ENCODE results near the gene CCL25. TPM values are rescaled to one million over a fixed set of nuclear protein-coding genes. Genes with fewer than 3 reads are reported as not detected.

Gene CCL25
- total RNA-seq, 1 donor from 2014 or later: not detected

GRCh38 chr19:8046569-8047165 is 5.9 kb upstream of the CCL25 start:
- DNase-seq (ENCODE audit: low read depth): no peak
- TF ChIP-seq, protein P1, sequence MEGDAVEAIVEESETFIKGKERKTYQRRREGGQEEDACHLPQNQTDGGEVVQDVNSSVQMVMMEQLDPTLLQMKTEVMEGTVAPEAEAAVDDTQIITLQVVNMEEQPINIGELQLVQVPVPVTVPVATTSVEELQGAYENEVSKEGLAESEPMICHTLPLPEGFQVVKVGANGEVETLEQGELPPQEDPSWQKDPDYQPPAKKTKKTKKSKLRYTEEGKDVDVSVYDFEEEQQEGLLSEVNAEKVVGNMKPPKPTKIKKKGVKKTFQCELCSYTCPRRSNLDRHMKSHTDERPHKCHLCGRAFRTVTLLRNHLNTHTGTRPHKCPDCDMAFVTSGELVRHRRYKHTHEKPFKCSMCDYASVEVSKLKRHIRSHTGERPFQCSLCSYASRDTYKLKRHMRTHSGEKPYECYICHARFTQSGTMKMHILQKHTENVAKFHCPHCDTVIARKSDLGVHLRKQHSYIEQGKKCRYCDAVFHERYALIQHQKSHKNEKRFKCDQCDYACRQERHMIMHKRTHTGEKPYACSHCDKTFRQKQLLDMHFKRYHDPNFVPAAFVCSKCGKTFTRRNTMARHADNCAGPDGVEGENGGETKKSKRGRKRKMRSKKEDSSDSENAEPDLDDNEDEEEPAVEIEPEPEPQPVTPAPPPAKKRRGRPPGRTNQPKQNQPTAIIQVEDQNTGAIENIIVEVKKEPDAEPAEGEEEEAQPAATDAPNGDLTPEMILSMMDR (IDR thresholded peaks at IDR 0.05; ENCODE audit: insufficient read depth, low read length, severe bottlenecking): no peak
- Histone ChIP-seq H3K4me3 (ENCODE audit: low read depth, low read length) (no peak overlapping the region), H3K27me3 (ENCODE audit: control insufficient read depth, insufficient read depth, low read length) (no peaks in the 10 kb centered on the region), H3K36me3 (ENCODE audit: control insufficient read depth, insufficient read depth, low read length) (no peaks in the 10 kb centered on the region)
- no peak for FAIRE-seq

GRCh38 chr19:8050274-8051096 is 2.1 kb upstream of the CCL25 start:
- Histone ChIP-seq H3K27me3 (ENCODE audit: control insufficient read depth, insufficient read depth, low read length) (no peaks in the 10 kb centered on the region), H3K4me3 (ENCODE audit: low read depth, low read length) (no peak overlapping the region), H3K36me3 (ENCODE audit: control insufficient read depth, insufficient read depth, low read length) (no peaks in the 10 kb centered on the region)
- DNase-seq (ENCODE audit: low read depth): peak; percentile 42
- TF ChIP-seq, protein P1 (IDR thresholded peaks at IDR 0.05; ENCODE audit: insufficient read depth, low read length, severe bottlenecking): no peak
- FAIRE-seq: no peak

DNA sequence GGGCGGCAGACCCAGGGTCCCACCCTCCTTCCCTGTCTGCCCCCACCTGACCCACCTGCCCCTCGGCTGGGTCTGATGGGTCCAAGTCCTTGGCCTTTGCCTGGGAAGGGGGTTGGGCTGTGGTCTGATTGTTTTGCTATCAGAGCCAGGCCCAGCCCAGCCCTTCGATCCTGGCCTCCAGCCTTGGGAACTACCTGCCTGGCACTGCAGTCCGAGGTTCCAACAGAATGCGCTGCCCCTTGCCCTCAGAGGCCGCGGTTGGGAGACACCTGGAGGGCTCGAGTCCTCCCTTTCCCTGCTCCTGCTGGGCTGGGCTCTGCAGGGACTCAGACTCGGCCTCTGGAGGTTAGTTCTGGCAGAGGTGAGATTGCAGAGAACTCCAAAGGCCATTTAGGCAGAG is 1.6 kb downstream of the CCL25 start:
- TF ChIP-seq, protein P1 (IDR thresholded peaks at IDR 0.05; ENCODE audit: insufficient read depth, low read length, severe bottlenecking): no peak
- Histone ChIP-seq H3K27me3 (ENCODE audit: control insufficient read depth, insufficient read depth, low read length) (no peaks in the 10 kb centered on the region), H3K36me3 (ENCODE audit: control insufficient read depth, insufficient read depth, low read length) (no peaks in the 10 kb centered on the region), H3K4me3 (ENCODE audit: low read depth, low read length) (no peak overlapping the region)
- DNase-seq (ENCODE audit: low read depth) (no peak), FAIRE-seq (no peak)

- no peak for DNase-seq (ENCODE audit: low read depth)
- Histone ChIP-seq H3K36me3 (ENCODE audit: control insufficient read depth, insufficient read depth, low read length) (no peaks in the 10 kb centered on the region), H3K4me3 (ENCODE audit: low read depth, low read length) (no peak overlapping the region), H3K27me3 (ENCODE audit: control insufficient read depth, insufficient read depth, low read length) (no peaks in the 10 kb centered on the region)
- FAIRE-seq: no peak
- TF ChIP-seq, protein P1 (IDR thresholded peaks at IDR 0.05; ENCODE audit: insufficient read depth, low read length, severe bottlenecking): no peak
These were observed 4.0 kb downstream of the CCL25 start for GRCh38 chr19:8056533-8056932.

DNA sequence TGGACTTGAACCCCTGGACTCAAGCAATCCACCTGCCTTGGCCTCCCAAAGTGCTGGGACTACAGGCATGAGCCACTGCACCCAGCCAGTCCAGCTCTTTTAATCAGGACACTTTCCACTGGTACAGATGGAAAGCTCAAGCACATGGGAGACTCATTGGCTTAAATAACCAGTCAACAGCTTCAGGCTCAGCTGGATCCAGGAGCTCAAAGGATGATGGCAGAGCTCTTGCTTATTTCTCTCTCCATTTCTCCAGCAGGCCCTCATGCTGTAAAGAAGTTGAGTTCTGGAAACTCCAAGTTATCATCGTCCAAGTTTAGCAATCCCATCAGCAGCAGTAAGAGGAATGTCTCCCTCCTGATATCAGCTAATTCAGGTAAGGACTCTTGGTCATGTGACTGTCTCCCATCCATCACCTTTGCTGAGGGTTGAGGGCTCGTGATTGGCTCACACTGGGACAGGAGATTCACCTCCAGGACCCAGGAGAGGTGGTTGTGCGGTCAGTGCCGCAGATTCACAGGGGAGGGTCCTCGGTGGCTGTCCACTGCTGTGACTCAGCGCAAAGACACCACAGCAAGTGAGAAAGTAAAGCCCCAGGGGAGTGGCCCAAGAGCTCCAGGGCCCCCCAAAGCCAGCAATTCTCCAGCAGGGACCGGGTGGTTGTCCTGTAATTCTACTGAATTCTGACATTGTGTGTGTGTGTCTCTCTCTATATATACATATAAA is 5.1 kb downstream of the CCL25 start:
- DNase-seq (ENCODE audit: low read depth) (no peak), FAIRE-seq (peak; percentile 23)
- H3K4me3 ChIP-seq (ENCODE audit: low read depth, low read length): no peak overlapping the region
- TF ChIP-seq, protein P1 (IDR thresholded peaks at IDR 0.05; ENCODE audit: insufficient read depth, low read length, severe bottlenecking): no peak
- H3K27me3 ChIP-seq (ENCODE audit: control insufficient read depth, insufficient read depth, low read length): no peaks in the 10 kb centered on the region
- H3K36me3 ChIP-seq (ENCODE audit: control insufficient read depth, insufficient read depth, low read length): no peaks in the 10 kb centered on the region

Measured in bronchial epithelial cell (primary cell).